Keratinocyte (primary cell): ENCODE data around the gene FBXO34. TPM values are rescaled to one million over a fixed set of nuclear protein-coding genes. Genes with fewer than 3 reads are reported as not detected.

Source experiments
- DNase-seq: peaks from one replicate; pipeline ENCODE4 v3.0.0-alpha.2; 2011; ENCODE audit warnings: low read depth, missing footprints, low spot score
- FAIRE-seq: peaks from 2 replicates; lab custom pipeline; 2011; peaks lifted over from hg19 to GRCh38; lab: Jason Lieb, UNC
- H2AFZ ChIP-seq: 2 replicates; pipeline ENCODE4 v1.6.0; 2012; ENCODE audit warnings: low read length, control low read depth, inconsistent platforms; ENCODE audit not compliant: control insufficient read depth
- H3K27ac ChIP-seq: 2 replicates; pipeline ENCODE4 v1.5.1; 2011; ENCODE audit warnings: low read length; ENCODE audit not compliant: control insufficient read depth, insufficient read depth
- H3K27me3 ChIP-seq: 3 replicates; pipeline ENCODE4 v1.6.0; 2011; ENCODE audit warnings: low read length; ENCODE audit not compliant: control insufficient read depth, insufficient read depth; ENCODE audit errors: extremely low read depth
- H3K36me3 ChIP-seq, 2 experiments: 2 replicates in 1 of 2; 3 replicates in 1 of 2; pipeline ENCODE4 v1.5.1; 2011; ENCODE audit warnings: low read length in 2 of 2, mild to moderate bottlenecking in 1 of 2; ENCODE audit not compliant: control insufficient read depth in 2 of 2, insufficient read depth in 2 of 2; ENCODE audit errors: extremely low read depth in 1 of 2
- H3K4me1 ChIP-seq: 3 replicates; pipeline ENCODE4 v1.5.1; 2011; ENCODE audit warnings: low read length; ENCODE audit not compliant: control insufficient read depth, insufficient read depth; ENCODE audit errors: extremely low read depth
- H3K4me2 ChIP-seq: 3 replicates; pipeline ENCODE4 v1.6.0; 2011; ENCODE audit warnings: low read depth, low read length; ENCODE audit not compliant: control insufficient read depth, insufficient read depth; ENCODE audit errors: extremely low read depth
- H3K4me3 ChIP-seq, 3 experiments: fragments of 200-600 bp in 1 of 3; sonication (generic) in 1 of 3; 2 replicates in 2 of 3; 3 replicates in 1 of 3; pipeline ENCODE4 v1.5.1; 2011 to 2016; ENCODE audit warnings: low read length in 3 of 3, mild to moderate bottlenecking in 3 of 3, control low read depth in 2 of 3, inconsistent platforms in 1 of 3, low read depth in 1 of 3, mixed read lengths in 1 of 3, mixed run types in 1 of 3, moderate library complexity in 1 of 3; ENCODE audit not compliant: control insufficient read depth in 2 of 3, insufficient read depth in 2 of 3; ENCODE audit errors: extremely low read depth in 1 of 3
- H3K79me2 ChIP-seq: 2 replicates; pipeline ENCODE4 v1.6.0; 2012; ENCODE audit warnings: low read length; ENCODE audit not compliant: control insufficient read depth, insufficient read depth
- H3K9ac ChIP-seq: 3 replicates; pipeline ENCODE4 v1.6.0; 2011; ENCODE audit warnings: low read length; ENCODE audit not compliant: control insufficient read depth, insufficient read depth; ENCODE audit errors: extremely low read depth
- H3K9me1 ChIP-seq: 3 replicates; pipeline ENCODE4 v1.6.0; 2011; ENCODE audit warnings: low read length; ENCODE audit not compliant: control insufficient read depth, insufficient read depth; ENCODE audit errors: extremely low read depth
- H3K9me3 ChIP-seq: 2 replicates; pipeline ENCODE4 v1.5.1; 2012; ENCODE audit warnings: low read depth, low read length; ENCODE audit not compliant: control insufficient read depth
- H4K20me1 ChIP-seq: 3 replicates; pipeline ENCODE4 v1.6.0; 2011; ENCODE audit warnings: low read length; ENCODE audit not compliant: control insufficient read depth, insufficient read depth; ENCODE audit errors: extremely low read depth
- EZH2 ChIP-seq: IDR thresholded peaks from one replicate; pipeline ENCODE4 v1.6.1; 2012; ENCODE audit warnings: inconsistent platforms, mild to moderate bottlenecking, low read length, moderate library complexity
- dilution Hi-C: fragments of 300-500 bp; cut with MboI; formaldehyde crosslinking; loops from one replicate; pipeline ENCODE4 v1.7.0; 2020; ENCODE audit warnings: low sequenced_read_pairs; ENCODE audit not compliant: extremely low pct_ligation_motif_present
- polyA plus RNA-seq, 5 experiments: library from polyadenylated mRNA; depleted of rRNA in 3 of 5; stranded (reverse) in 3 of 5; stranded (forward) in 1 of 5; unstranded in 1 of 5; fragments of >200 nt; gene quantifications; 1 replicate in 1 of 5; 2 replicates in 3 of 5; 3 replicates in 1 of 5; pipeline versions ENCODE4 v1.2.1 to v1.2.3, GENCODE V29; 2011 to 2012; ENCODE audit warnings: missing spikeins in 2 of 5, low read depth in 1 of 5, low replicate concordance in 1 of 5
- TF ChIP-seq, protein P1 (sequence below), 3 experiments: IDR thresholded peaks in 1 of 3; conservative IDR thresholded peaks in 1 of 3; optimal IDR thresholded peaks in 1 of 3; 2 replicates in 2 of 3; 3 replicates in 1 of 3; pipeline versions ENCODE3 to v1.5.1; 2011; ENCODE audit warnings: low read length in 3 of 3, mild to moderate bottlenecking in 3 of 3, moderate library complexity in 2 of 3, control low read depth in 1 of 3, inconsistent platforms in 1 of 3; ENCODE audit not compliant: insufficient read depth in 2 of 3; ENCODE audit errors: extremely low read depth in 1 of 3

The FBXO34 gene
- polyA plus RNA-seq, 1 donor (not counting 4 experiments of a cell fraction or from before 2014, with no cell fraction given): 18.0 TPM

DNA sequence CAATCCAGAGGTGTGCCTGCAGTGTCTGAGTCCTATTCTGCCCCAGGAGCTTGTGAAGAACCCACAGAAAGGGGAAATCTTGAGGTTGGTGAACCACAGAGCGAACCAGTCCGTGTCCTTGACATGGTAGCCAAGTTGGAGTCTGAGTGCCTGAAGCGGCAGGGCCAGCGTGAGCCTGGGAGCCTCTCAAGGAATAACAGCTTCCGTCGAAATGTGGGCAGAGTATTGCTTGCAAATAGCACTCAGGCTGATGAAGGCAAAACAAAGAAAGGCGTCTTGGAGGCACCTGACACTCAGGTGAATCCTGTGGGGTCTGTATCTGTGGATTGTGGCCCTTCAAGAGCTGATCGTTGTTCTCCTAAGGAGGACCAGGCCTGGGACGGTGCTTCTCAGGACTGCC is 79.9 kb downstream of the FBXO34 start:
- Histone ChIP-seq H3K4me1 (peaks cover 39% of the 10 kb centered on the region), H2AFZ (no peak overlapping the region), H3K9me3 (no peaks in the 10 kb centered on the region), H3K79me2 (peaks cover 11% of the 10 kb centered on the region), H3K36me3 (peaks cover 16 to 18% of the 10 kb centered on the region in 2 experiments), H3K9ac (no peak overlapping the region), H4K20me1 (peaks cover 2% of the 10 kb centered on the region), H3K4me2 (no peak overlapping the region), H3K27me3 (no peaks in the 10 kb centered on the region), H3K27ac (no peak overlapping the region), H3K4me3 (no peak overlapping the region), H3K9me1 (peaks cover 3% of the 10 kb centered on the region)
- TF ChIP-seq, protein P1, sequence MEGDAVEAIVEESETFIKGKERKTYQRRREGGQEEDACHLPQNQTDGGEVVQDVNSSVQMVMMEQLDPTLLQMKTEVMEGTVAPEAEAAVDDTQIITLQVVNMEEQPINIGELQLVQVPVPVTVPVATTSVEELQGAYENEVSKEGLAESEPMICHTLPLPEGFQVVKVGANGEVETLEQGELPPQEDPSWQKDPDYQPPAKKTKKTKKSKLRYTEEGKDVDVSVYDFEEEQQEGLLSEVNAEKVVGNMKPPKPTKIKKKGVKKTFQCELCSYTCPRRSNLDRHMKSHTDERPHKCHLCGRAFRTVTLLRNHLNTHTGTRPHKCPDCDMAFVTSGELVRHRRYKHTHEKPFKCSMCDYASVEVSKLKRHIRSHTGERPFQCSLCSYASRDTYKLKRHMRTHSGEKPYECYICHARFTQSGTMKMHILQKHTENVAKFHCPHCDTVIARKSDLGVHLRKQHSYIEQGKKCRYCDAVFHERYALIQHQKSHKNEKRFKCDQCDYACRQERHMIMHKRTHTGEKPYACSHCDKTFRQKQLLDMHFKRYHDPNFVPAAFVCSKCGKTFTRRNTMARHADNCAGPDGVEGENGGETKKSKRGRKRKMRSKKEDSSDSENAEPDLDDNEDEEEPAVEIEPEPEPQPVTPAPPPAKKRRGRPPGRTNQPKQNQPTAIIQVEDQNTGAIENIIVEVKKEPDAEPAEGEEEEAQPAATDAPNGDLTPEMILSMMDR (optimal IDR thresholded peaks at IDR 0.05 in 1 of 3, IDR thresholded peaks at IDR 0.05 in 1 of 3, conservative IDR thresholded peaks at IDR 0.05 in 1 of 3; ENCODE audit: extremely low read depth in 1 of 3, insufficient read depth in 2 of 3, low read length in 3 of 3): no peak
- TF ChIP-seq EZH2: no peak
- dilution Hi-C loops: no loop called here
- no peak for FAIRE-seq
- DNase-seq: no peak

DNA sequence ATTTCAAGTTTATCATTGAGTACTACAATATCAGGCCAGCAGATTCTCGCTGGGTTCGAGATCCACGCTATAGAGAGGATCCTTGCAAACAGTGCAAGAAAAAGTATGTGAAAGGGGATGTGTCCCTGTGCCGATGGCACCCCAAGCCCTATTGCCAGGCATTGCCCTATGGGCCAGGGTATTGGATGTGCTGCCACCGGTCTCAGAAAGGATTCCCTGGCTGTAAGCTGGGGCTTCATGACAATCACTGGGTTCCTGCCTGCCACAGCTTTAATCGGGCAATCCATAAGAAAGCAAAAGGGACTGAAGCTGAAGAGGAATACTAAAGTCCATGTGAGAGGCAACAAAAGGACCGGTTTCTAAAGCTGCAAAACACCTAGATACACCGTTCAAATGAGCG is 81.0 kb downstream of the FBXO34 start:
- H3K4me2 ChIP-seq: no peak overlapping the region
- DNase-seq (no peak), FAIRE-seq (no peak)
- no peak overlapping the region for H3K9ac ChIP-seq
- peaks cover 2% of the 10 kb centered on the region for H4K20me1 ChIP-seq
- H3K4me1 ChIP-seq: peaks cover 35% of the 10 kb centered on the region
- no peak overlapping the region for H3K27ac ChIP-seq
- dilution Hi-C loops: no loop called here
- peaks cover 19 to 22% of the 10 kb centered on the region in 2 experiments for H3K36me3 ChIP-seq
- no peak overlapping the region for H3K4me3 ChIP-seq
- TF ChIP-seq, protein P1 (optimal IDR thresholded peaks at IDR 0.05 in 1 of 3, IDR thresholded peaks at IDR 0.05 in 1 of 3, conservative IDR thresholded peaks at IDR 0.05 in 1 of 3; ENCODE audit: extremely low read depth in 1 of 3, insufficient read depth in 2 of 3, low read length in 3 of 3): no peak
- TF ChIP-seq EZH2: no peak
- peaks cover 3% of the 10 kb centered on the region for H3K9me1 ChIP-seq
- H3K9me3 ChIP-seq: no peaks in the 10 kb centered on the region
- H3K79me2 ChIP-seq: peaks cover 6% of the 10 kb centered on the region
- H3K27me3 ChIP-seq: no peaks in the 10 kb centered on the region
- no peak overlapping the region for H2AFZ ChIP-seq
